Cortex of kidney (tissue), 1 donor: ENCODE data around the gene BHLHE23.

ENCODE experiments used
- DNase-seq: peaks from one replicate; lab custom pipeline; 2025; lab: John Stamatoyannopoulos, UW

Gene BHLHE23

DNA sequence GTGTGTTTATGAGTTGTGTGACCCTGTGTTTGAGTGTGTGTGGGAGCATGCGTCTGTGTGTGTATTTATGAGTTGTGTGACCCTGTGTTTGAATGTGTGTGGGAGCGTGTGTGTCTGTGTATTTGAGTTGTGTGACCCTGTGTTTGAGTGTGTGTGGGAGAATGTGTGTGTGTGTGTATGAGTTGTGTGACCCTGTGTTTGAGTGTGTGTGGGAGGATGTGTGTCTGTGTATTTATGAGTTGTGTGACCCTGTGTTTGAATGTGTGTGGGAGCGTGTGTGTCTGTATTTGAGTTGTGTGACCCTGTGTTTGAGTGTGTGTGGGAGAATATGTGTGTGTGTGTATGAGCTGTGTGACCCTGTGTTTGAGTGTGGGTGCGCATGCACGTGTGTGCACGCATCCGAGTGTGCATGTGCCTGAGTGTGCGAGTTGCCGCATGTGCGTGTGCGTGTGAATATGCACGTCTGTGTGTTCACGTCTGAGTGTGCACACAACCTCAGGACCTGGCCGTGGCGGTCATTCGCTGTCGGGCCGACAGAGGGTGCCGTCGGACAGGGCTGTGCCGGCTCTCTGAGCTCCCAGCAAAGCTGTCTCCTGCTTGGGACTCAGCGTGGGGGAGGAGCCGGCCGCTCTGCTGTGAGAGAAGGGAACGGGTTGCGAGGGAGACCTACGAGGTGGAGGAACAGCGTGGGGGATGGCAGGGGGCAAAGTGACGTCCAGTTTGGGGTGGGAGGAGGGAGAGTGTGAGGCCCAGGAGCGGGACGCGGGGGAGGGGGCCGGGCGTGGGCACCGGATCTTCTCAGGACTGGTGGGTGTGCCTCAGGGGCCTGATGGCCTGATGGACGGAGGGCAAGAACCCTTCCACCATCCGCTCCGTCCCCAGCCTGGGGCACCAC, 34.6 kb downstream of the BHLHE23 start:
- no peak for DNase-seq

DNA sequence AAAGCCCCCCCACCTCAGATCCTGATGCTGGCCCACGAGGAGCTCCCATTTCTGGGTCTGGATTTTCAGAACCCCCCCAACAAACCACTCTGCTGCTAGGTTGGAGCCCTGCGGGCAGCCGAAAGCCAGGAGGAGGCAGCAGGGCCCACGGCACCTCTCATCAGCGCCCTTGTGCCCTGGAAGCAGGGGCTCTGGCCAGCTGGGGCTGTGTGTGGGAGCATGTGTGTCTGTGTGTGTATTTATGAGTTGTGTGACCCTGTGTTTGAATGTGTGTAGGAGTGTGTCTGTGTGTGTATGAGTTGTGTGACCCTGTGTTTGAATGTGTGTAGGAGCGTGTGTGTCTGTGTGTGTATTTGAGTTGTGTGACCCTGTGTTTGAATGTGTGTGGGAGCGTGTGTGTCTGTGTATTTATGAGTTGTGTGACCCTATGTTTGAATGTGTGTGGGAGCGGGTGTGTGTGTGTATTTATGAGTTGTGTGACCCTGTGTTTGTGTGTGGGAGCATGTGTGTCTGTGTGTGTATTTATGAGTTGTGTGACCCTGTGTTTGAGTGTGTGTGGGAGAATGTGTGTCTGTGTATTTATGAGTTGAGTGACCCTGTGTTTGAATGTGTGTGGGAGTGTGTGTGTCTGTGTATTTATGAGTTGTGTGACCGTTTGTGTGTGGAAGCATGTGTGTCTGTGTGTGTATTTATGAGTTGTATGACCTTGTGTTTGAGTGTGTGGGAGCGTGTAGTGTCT, 35.4 kb downstream of the BHLHE23 start:
- no peak for DNase-seq

DNA sequence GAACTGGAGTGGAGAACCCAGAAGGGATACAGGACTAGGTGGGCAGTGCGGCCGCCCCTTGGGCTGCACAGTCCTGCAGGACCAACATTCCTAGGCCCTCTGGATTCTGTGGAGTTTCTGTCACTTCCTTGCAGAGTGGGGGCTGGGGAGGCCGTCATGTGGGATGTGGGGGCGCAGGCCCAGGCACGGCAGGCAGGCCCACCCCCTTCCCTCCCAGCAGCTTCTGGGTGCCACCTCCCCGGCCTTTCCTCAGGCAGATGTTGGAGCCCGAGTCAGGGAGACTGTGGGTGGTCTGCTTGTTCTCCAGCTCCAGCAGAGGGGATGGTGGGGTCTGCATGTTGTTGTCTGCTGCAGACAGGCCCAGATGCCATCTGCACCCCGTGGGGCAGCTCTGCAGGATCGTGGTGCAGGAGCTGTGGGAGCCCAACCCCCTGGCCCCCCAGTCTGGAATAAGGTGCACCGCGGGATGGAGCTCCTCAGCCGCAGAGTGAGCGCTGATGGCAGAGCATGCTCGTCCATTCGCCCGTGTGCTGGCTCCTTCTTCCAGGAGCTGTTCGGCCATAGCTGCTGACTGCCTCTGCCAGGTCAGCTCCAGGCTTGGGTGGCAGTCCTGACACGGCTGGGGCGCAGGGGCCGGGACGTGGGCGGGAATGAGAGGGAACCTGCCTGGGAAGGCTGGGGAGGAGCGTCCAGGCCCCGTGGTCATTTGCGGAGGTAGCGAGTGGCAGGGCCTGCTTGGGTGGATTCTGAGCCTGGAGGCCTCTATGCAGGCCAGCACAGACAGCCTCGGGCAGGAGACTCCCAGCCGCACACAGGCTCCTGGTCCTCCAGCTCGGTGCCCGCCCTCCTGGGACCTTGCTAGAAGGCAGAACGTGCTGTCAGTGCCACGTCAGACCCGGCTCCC, 36.2 kb downstream of the BHLHE23 start:
- DNase-seq, result no peak

GRCh38 chr20:62969939-62970306, 36.8 kb downstream of the BHLHE23 start:
- no peak for DNase-seq

- DNase-seq, result no peak
Measured at GRCh38 chr20:62969179-62969760, 37.5 kb downstream of the BHLHE23 start.

DNA sequence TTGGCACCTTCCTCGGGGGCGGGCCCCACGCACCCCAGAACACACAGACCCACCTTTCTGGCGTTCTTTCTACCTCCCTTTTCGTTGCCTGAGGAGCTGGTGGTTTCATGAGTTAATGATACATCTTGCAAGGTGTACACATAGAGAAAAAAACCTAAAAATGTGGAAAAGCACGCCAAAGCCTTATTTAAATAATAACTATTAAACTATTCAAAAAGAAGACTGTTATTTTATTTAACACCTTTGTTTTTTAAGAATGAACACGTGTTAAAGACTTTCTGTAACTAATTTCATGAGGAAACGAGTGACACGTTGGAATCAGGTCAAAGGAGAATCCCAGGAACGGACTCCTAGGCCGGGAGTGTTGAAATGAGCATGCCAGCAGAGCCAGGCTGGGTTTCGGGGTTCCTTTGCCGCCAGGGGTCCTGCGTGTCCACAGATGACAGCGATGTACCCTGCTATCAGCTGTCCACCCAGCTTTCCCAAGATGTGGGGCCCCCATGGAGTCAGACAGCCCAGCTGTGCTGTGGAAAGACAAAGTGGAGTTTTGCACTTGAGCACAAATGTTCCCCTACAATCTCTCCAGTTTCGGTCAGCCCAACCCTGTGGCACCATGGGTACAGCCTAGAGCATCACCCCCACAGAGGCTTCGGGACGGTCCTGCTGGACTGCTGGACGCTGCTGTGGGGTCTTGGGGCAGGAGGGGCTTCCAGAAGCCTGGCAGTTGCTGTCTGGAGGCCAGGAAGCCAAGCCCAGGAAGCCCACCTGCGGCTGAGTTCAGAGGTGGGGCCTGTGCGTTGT, 38.2 kb downstream of the BHLHE23 start:
- no peak for DNase-seq

DNA sequence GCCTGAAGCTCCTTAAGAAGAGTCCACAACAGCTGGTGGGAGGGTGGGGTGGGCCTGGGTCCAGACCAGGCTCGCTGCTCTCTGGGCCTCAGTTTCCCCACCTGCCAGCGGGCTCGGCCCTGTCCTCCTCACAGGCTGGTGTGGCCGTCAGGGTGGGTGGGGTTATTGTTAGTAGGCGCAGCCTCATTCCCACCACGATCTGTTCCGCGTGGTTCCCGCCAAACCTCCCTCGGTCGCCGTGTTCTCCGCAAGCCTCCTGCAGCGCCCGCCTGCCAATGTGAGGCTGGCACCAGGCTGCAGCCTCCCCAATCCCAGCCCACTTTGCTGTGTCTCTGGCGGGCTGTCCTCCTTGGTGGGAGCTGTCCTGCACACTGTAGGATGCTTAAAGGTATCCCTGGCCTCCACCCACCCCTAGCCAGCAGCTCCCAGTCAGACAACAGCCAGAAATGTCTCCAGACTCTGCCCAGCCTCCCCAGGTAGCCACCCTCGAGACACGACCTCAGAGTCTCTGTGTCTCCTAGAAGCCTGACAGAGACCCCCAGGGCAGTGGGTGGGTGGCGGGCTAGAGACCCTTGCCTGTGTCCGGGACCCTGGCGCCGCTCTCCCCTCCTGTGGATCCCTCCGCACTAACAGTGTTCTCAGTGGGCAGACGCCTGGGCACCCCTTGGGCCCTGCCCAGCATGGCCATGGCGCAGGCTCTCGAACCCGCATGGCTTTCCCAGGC, 39.0 kb downstream of the BHLHE23 start:
- DNase-seq, result no peak

DNA sequence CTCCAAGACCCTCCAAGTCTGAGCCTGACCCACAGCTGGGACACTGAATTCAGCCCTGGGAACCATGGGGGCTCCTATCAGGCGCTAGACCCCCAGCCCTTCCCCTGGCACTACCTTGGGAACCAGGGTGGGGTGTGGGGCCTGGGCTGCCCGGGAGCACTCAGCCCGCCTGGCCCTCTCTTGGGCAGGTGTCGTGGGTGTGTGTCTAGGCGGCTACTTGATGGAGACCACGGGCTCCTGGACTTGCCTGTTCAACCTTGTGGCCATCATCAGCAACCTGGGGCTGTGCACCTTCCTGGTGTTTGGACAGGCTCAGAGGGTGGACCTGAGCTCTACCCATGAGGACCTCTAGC, 39.6 kb downstream of the BHLHE23 start:
- DNase-seq, result no peak

GRCh38 chr20:62966212-62967148, 40.3 kb downstream of the BHLHE23 start:
- no peak for DNase-seq

DNA sequence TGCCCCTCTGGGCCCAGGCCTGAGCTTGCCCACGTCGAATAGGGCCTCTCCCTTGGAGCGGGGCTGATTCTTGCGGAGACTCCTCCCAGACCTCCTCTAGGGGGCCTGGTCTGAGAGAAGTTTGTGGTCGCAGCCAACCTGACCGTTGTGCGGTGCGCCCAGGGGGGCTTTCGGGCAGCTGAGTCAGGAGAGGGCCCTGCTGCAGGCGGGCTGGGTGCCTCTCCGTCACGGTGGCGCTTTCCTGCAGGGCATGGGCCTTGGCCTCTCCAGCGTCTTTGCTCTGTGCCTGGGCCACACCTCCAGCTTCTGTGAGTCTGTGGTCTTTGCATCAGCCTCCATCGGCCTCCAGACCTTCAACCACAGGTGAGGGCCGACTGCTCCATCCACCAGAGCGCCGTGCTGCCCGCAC, 41.4 kb downstream of the BHLHE23 start:
- no peak for DNase-seq

DNA sequence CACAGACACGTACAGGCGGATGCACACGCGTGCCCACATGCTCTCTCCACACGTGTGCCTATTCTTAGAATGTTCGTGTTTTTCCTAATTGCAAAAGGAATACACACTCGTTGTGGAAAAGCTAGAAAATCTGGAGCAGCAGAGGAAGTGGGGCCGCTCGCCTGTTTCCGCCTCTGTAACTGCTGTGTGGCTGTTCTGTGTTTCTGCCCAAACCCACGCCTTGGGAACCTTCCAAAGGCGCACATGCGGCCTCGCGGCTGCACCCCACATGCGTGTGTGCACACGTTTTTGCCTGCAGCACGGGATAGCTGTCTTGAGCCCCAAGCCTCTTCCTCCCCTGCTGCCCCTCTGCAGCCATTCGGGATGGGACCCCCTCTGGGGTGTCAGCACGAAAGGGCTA, 42.1 kb downstream of the BHLHE23 start:
- DNase-seq, result no peak

GRCh38 chr20:62963614-62964397, 43.0 kb downstream of the BHLHE23 start:
- no peak for DNase-seq

DNA sequence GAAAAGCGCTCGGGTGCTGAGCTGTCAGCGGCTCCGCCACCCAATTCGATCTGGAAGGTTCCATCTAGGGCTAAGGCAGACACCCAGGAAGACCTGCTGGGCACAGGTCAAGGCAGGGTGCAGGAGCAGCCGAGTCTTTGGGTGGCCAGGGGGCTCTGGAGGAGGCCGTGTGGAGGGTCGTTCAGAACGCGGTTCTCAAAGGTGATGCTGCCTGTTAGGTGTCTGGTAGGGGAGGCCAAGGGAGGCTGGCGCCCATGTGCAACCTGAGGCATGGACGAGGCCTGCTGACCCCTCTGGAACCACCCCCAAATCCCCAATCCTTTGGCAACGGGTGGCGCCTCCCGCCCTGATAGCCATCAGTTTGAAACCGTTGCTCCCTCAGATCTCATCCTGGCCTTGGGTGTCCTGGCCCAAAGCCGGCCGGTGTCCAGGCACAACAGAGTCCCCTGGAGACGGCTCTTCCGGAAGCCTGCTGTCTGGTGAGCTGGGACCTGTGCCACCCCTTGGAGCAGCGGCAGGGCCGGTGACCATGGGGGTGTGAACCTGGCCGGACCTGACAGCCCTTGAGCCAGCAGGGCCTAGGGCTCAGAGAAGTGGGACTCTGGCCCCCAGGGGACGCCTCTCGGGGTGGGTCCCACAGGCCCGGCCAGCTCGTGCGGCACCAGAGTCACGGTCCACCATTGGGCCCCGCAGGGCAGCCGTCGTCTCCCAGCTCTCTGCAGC, 43.7 kb downstream of the BHLHE23 start:
- DNase-seq, result no peak

- no peak for DNase-seq
Measured at GRCh38 chr20:62962221-62962879, 44.4 kb downstream of the BHLHE23 start.

DNA sequence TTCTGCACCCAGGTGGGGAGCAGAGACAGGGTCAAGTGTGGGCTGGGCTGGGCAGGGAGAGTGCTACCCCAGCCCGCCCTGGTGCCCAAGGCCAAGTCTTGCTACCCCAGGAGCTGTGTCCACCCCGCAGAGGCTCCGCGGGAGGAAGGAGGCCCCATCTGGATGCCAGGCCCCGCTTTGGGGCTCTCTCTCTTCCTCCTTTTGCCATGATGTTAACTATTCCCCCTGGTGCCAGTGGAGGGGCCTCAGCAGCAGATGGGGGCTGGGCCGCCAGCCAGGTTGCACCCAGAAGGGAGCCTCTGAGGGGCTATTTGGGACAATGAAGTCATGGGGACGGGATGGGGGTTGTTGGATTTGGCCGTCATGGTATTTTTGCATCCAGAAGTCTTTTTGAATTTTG, 45.0 kb downstream of the BHLHE23 start:
- DNase-seq, result no peak

DNA sequence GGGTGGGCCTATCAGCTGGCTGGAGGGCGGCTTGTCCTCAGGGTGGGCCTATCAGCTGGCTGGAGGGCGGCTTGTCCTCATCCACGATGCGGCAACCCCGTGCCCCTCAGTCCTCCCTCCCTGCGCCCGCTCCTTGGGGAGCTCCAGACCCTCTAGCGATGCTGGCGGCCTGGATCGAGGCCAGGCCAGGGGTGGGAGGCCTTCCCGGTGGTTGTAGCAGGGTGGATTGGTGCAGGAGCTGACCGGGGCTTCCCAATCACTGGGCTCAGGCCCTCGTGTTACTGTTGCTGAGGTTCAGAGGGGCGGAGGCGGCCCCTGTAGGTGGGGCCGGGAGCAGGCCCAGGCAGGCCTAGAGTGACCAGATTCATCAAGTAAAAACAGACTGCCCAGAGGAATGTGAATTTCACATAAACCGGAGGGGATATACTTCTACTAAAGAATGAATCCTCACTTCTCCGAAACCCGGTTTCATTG, 45.4 kb downstream of the BHLHE23 start:
- no peak for DNase-seq
